GM06990 (cell line): ENCODE results near the gene OR51E1.
A peak's percentile ranks its signal among the peaks of the same experiment; 100 is the strongest.

Experiments used
- DNase-seq: peaks from one replicate; pipeline ENCODE4 v3.0.0-alpha.2; 2011; ENCODE audit not compliant: insufficient read length; ENCODE audit errors: extremely low read depth
- H3K27me3 ChIP-seq: replicated peaks from 2 replicates; pipeline ENCODE4 v1.6.0; 2011; ENCODE audit warnings: low read length; ENCODE audit not compliant: control insufficient read depth, insufficient read depth
- H3K36me3 ChIP-seq: 2 replicates; pipeline ENCODE4 v1.5.1; 2011; ENCODE audit warnings: low read length; ENCODE audit not compliant: control insufficient read depth, insufficient read depth
- H3K4me3 ChIP-seq: replicated peaks from 2 replicates; pipeline ENCODE4 v1.5.1; 2011; ENCODE audit warnings: low read depth, mild to moderate bottlenecking, control low read depth, low read length
- TF ChIP-seq, protein P1 (sequence below): IDR thresholded peaks from 2 replicates; pipeline ENCODE4 v1.5.1; 2011; ENCODE audit warnings: low read length, control low read depth, mild to moderate bottlenecking, inconsistent platforms; ENCODE audit not compliant: insufficient read depth, poor library complexity, severe bottlenecking

The OR51E1 gene

DNA sequence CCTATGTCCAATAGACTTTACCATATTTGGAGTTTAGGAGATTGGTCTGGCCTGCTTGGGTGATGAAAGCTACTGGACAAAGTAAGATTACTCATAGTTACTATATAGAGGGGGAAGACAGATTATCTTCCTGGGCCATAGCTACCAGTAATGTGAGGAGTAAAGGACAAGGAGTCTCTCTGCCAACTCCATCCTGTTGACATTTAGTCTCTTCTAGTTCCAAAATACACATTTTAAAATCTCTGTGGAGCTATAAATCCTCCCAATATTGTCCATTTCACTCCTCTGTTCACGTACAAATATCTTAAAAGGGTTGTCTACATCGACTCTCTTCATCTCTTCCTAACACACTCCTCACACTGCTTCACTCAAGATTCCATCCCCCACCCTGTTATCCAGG, 7.6 kb upstream of the OR51E1 start:
- DNase-seq, result no peak
- Histone ChIP-seq H3K27me3 (no peaks in the 10 kb centered on the region), H3K36me3 (no peaks in the 10 kb centered on the region), H3K4me3 (no peak overlapping the region)
- TF ChIP-seq, protein P1, sequence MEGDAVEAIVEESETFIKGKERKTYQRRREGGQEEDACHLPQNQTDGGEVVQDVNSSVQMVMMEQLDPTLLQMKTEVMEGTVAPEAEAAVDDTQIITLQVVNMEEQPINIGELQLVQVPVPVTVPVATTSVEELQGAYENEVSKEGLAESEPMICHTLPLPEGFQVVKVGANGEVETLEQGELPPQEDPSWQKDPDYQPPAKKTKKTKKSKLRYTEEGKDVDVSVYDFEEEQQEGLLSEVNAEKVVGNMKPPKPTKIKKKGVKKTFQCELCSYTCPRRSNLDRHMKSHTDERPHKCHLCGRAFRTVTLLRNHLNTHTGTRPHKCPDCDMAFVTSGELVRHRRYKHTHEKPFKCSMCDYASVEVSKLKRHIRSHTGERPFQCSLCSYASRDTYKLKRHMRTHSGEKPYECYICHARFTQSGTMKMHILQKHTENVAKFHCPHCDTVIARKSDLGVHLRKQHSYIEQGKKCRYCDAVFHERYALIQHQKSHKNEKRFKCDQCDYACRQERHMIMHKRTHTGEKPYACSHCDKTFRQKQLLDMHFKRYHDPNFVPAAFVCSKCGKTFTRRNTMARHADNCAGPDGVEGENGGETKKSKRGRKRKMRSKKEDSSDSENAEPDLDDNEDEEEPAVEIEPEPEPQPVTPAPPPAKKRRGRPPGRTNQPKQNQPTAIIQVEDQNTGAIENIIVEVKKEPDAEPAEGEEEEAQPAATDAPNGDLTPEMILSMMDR, result no peak

DNA sequence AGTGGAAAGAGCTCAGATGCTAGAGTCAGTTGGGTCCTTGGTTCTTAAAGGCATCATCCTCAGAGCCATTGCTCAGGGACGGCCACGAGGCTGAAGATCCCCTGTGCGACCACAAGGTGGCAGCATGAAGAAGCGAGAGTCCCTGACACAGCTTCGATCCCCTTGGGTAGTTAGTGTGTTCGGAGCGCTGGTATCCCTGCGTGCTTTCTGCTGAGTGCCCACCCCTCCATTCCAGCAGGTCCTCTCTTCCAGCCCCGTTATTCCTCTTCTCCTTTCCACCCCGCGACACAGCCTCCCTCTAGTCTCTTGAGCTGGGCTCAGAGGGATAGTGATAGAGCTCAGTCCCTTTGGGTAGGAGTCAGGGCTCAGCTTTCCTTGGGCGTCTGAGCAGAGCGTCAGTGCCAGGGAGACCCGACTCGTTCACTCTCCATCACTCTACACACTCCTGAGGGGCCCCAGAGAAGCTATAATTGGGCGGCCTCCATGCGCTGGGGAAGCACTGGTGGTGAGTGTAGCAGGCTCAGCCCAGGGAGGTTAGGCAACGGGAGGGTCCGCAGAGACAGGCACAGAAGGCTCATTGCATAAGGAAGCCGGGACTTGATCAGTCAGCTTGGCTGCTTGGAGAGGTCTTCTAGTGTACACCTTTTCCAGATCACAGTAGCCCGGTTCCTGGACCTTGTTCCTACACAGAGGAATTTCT, 6.7 kb upstream of the OR51E1 start, which contains the start of gene OR51D1:
TSS of gene OR51D1 (plus strand) at position 516 of the 700 bp plus-strand sequence. CDS start 2,314 bp downstream, outside the sequence.
- TF ChIP-seq, protein P1, result peak; percentile 90
- Histone ChIP-seq H3K4me3 (no peak within 1 kb of the TSS), H3K36me3 (no peaks in the 10 kb centered on the region), H3K27me3 (no peaks in the 10 kb centered on the region)
- DNase-seq, result peak; percentile 22

DNA sequence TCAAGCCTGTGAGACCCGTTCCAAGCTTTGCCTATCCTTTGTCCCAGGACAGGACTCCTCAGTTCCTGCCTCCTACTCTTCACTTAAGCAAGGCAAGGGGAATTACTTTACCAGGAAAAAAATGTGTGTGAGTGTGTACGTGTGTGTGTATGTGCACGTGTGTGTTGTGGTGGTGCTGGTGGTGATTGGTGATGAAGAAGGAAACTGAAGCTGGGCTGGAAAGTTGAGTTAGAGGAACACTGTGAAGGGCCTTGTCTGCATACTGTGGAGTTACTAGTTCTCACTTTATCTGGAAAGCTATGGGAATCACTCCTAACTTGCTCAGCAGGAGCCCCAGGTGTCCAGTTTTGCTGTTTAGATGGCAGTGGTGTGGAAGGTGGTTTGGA, 6.1 kb upstream of the OR51E1 start:
- H3K27me3 ChIP-seq, result no peaks in the 10 kb centered on the region
- no peak for DNase-seq
- no peaks in the 10 kb centered on the region for H3K36me3 ChIP-seq
- H3K4me3 ChIP-seq, result no peak overlapping the region
- TF ChIP-seq, protein P1, result no peak

DNA sequence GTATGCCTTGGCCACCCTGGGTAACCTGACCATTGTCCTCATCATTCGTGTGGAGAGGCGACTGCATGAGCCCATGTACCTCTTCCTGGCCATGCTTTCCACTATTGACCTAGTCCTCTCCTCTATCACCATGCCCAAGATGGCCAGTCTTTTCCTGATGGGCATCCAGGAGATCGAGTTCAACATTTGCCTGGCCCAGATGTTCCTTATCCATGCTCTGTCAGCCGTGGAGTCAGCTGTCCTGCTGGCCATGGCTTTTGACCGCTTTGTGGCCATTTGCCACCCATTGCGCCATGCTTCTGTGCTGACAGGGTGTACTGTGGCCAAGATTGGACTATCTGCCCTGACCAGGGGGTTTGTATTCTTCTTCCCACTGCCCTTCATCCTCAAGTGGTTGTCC, 3.9 kb upstream of the OR51E1 start:
- DNase-seq, result no peak
- H3K4me3 ChIP-seq, result no peak overlapping the region
- TF ChIP-seq, protein P1, result no peak
- no peaks in the 10 kb centered on the region for H3K36me3 ChIP-seq
- H3K27me3 ChIP-seq, result no peaks in the 10 kb centered on the region; the same call in 1 of the 2 replicates

DNA sequence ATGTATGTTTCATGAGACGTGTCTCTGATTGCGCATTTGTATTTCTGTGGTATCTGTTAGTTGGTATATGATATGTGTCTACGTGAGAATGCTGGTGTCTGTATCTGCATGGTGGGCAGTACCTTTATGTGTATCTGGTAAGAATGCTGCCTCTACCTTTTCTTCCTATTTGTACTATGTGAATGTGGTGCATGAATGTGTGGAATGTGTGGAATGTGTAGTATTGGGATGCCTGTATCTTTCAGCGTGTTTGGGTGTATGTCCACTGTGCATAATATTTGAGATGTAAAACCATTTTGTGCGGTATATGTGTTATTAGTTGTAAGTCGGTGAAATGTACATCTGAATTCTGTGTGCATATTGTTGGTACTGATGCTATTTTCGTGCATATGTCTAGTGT, 2.3 kb upstream of the OR51E1 start:
- no peaks in the 10 kb centered on the region; the same call in 1 of the 2 replicates for H3K27me3 ChIP-seq
- H3K36me3 ChIP-seq, result no peaks in the 10 kb centered on the region
- TF ChIP-seq, protein P1, result no peak
- no peak overlapping the region for H3K4me3 ChIP-seq
- DNase-seq, result no peak
